Measurements from ENCODE around the gene EFHC1. TPM values are rescaled to one million over a fixed set of nuclear protein-coding genes. Genes with fewer than 3 reads are reported as not detected.

The EFHC1 gene
- total and polyA plus RNA-seq, 2 of the 13 experiments (the other 11 are each of a cell fraction or from before 2014, with no cell fraction given) = 23.4 to 29.5 TPM

GRCh38 chr6:52546192-52546591 lies 126.0 kb downstream of the EFHC1 start:
- FAIRE-seq = no peak
- peaks cover 100% of the 10 kb centered on the region for H3K4me1 ChIP-seq (ENCODE audit: insufficient read depth, low read length)
- 92% methylated on average over 1 of the region's 1 CpG for WGBS (ENCODE audit: low lambda C conversion rate)
- H3K9ac ChIP-seq (ENCODE audit: insufficient read depth, low read depth, low read length) = peak overlapping the region; percentile 55; the same call in 1 of the 2 replicates
- DNase-seq (ENCODE audit: low spot score) = no peak
- no peak overlapping the region for H2AFZ ChIP-seq (ENCODE audit: low read length)
- intact Hi-C loops (cut with micrococcal nuclease; ENCODE audit: unreplicated experiment) (no loop called here), in situ Hi-C loops (cut with HindIII; ENCODE audit: extremely low pct_ligation_motif_present, low pct_unique_long_range_greater_than_20kb) (no loop called here)
- ChIA-PET CTCF (ENCODE audit: low intra/inter-chr PET ratio, low total read pairs) (no interaction called here), POLR2A (interaction anchor here (1.2 to 4.6 kb wide), 7 partner anchors 22 to 126 kb away, joined by 4 to 30 read pairs (median 22); partner anchors contain the start of genes EFHC1 and TRAM2)
- H3K79me2 ChIP-seq (ENCODE audit: insufficient read depth, low read length) = peaks cover 84% of the 10 kb centered on the region
- ATAC-seq = no peak
- BruUV-seq (replicated peaks) = no TSS peak
- no peak overlapping the region for H3K4me3 ChIP-seq (replicated peaks in 1 of 3; ENCODE audit: insufficient read depth in 1 of 3, low read depth in 2 of 3, low read length in 3 of 3)
- H3K27ac ChIP-seq (ENCODE audit: extremely low read length, insufficient read depth, low read length) = peak overlapping the region; percentile 77
- peaks cover 6 to 18% of the 10 kb centered on the region in 2 experiments for H3K36me3 ChIP-seq (replicated peaks in 1 of 2; ENCODE audit: control insufficient read depth in 1 of 2, insufficient read depth in 2 of 2, low read length in 2 of 2)
- H3K9me3 ChIP-seq (ENCODE audit: low read length) = no peaks in the 10 kb centered on the region
- H4K20me1 ChIP-seq (ENCODE audit: insufficient read depth, low read length) = 0 out of 2 replicates have a peak, but pooled peaks cover 5% of the 10 kb centered on the region
- no peaks in the 10 kb centered on the region for H3K27me3 ChIP-seq (ENCODE audit: control insufficient read depth in 1 of 2, insufficient read depth in 2 of 2, low read length in 2 of 2)
- H3K4me2 ChIP-seq (ENCODE audit: low read depth, low read length) = peak overlapping the region; percentile 77; the same call in 1 of the 2 replicates
- TF ChIP-seq SKI (IDR thresholded peaks at IDR 0.05; ENCODE audit: partially characterized antibody) (no peak), ZNF501 (CRISPR knock-in tag; IDR thresholded peaks at IDR 0.05) (peak; percentile 3; the same call in 1 of the 2 replicates), ZNF550 (CRISPR knock-in tag; IDR thresholded peaks at IDR 0.05; ENCODE audit: borderline replicate concordance) (no peak), NFATC3 (CRISPR knock-in tag; IDR thresholded peaks at IDR 0.05) (0 out of 2 replicates have a peak, but pooled peaks have one; percentile 43), ZNF816 (CRISPR knock-in tag; IDR thresholded peaks at IDR 0.05; ENCODE audit: borderline replicate concordance) (no peak), ZNF558 (CRISPR knock-in tag; IDR thresholded peaks at IDR 0.05; ENCODE audit: borderline replicate concordance) (no peak), ZNF557 (CRISPR knock-in tag; IDR thresholded peaks at IDR 0.05) (no peak), RBM22 (optimal IDR thresholded peaks at IDR 0.05; ENCODE audit: low read length) (peak; percentile 19), ARID4A (CRISPR knock-in tag; IDR thresholded peaks at IDR 0.05; ENCODE audit: borderline replicate concordance) (0 out of 2 replicates have a peak, but pooled peaks have one; percentile 14), ZNF18 (CRISPR knock-in tag; IDR thresholded peaks at IDR 0.05; ENCODE audit: insufficient replicate concordance) (no peak), MEF2D (CRISPR knock-in tag; IDR thresholded peaks at IDR 0.05) (0 out of 2 replicates have a peak, but pooled peaks have one; percentile 9)
